HEK293 (cell line): Measurements from ENCODE around the gene CPA4.

Experiments used
- CTCF ChIA-PET: fragments of 350-600 bp; formaldehyde crosslinking; extraction: SDS; loops from one replicate; lab custom pipeline; 2021; ENCODE audit warnings: antibody characterized with exemption; lab: Yijun Ruan, JAX
- POLR2A ChIA-PET: fragments of 300-600 bp; formaldehyde crosslinking; extraction: SDS; loops from one replicate; lab custom pipeline; 2020; ENCODE audit warnings: antibody characterized with exemption, inconsistent platforms; lab: Yijun Ruan, JAX
- H3K27ac ChIP-seq: fragments of 200-500 bp; sonication (Bioruptor generic); 2 replicates; pipeline ENCODE4 v1.5.1; 2014; ENCODE audit warnings: low read depth, low read length, control low read depth, inconsistent platforms; ENCODE audit errors: extremely low read depth
- H3K36me3 ChIP-seq, 2 experiments: fragments of 200-500 bp in 1 of 2; sonication (Bioruptor generic) in 1 of 2; 1 replicate in 1 of 2; 2 replicates in 1 of 2; pipeline ENCODE4 v1.5.1; 2014 to 2017; ENCODE audit warnings: inconsistent platforms in 2 of 2, low read length in 2 of 2; ENCODE audit not compliant: control insufficient read depth in 2 of 2, insufficient read depth in 1 of 2
- H3K4me1 ChIP-seq: fragments of 200-500 bp; sonication (Bioruptor generic); 2 replicates; pipeline ENCODE4 v1.5.1; 2014; ENCODE audit warnings: mild to moderate bottlenecking, low read length, inconsistent platforms; ENCODE audit not compliant: control insufficient read depth, insufficient read depth
- H3K4me3 ChIP-seq: 2 replicates; pipeline ENCODE4 v1.5.1; 2011; ENCODE audit warnings: low read depth, mild to moderate bottlenecking, control low read depth, low read length, moderate library complexity
- H3K9me3 ChIP-seq: fragments of 200-500 bp; sonication (Bioruptor generic); 2 replicates; pipeline ENCODE4 v1.5.1; 2014; ENCODE audit warnings: low read depth, low read length, inconsistent platforms; ENCODE audit not compliant: control insufficient read depth, insufficient read depth
- KLF7 ChIP-seq: fragments of 450-650 bp; formaldehyde crosslinking; IDR thresholded peaks from 2 replicates; pipeline ENCODE4 v1.5.1; 2016; ENCODE audit warnings: missing biosample characterization, missing genetic modification characterization, borderline replicate concordance
- ZBTB8A ChIP-seq: fragments of 450-650 bp; formaldehyde crosslinking; IDR thresholded peaks from 2 replicates; pipeline ENCODE4 v1.5.1; 2016; ENCODE audit warnings: missing biosample characterization, missing genetic modification characterization
- ZNF112 ChIP-seq: fragments of 450-650 bp; formaldehyde crosslinking; IDR thresholded peaks from 2 replicates; pipeline ENCODE4 v1.5.0; 2017; ENCODE audit warnings: missing biosample characterization, missing genetic modification characterization
- ZNF138 ChIP-seq: fragments of 450-650 bp; formaldehyde crosslinking; IDR thresholded peaks from 2 replicates; pipeline ENCODE4 v1.5.1; 2016; ENCODE audit warnings: missing biosample characterization, missing genetic modification characterization, borderline replicate concordance
- ZNF202 ChIP-seq: fragments of 450-650 bp; formaldehyde crosslinking; IDR thresholded peaks from 2 replicates; pipeline ENCODE4 v1.5.1; 2016; ENCODE audit warnings: missing biosample characterization, missing genetic modification characterization, borderline replicate concordance
- ZNF292 ChIP-seq: fragments of 450-650 bp; formaldehyde crosslinking; IDR thresholded peaks from 2 replicates; pipeline ENCODE4 v1.5.1; 2016; ENCODE audit warnings: low read depth, missing biosample characterization, missing genetic modification characterization, borderline replicate concordance
- ZNF354C ChIP-seq: fragments of 450-650 bp; formaldehyde crosslinking; IDR thresholded peaks from 2 replicates; pipeline ENCODE4 v1.5.1; 2016; ENCODE audit warnings: missing biosample characterization, missing genetic modification characterization, low read depth, borderline replicate concordance
- ZNF404 ChIP-seq: fragments of 450-650 bp; formaldehyde crosslinking; IDR thresholded peaks from 2 replicates; pipeline ENCODE4 v1.5.1; 2017; ENCODE audit warnings: missing biosample characterization, missing genetic modification characterization
- ZNF48 ChIP-seq: fragments of 450-650 bp; formaldehyde crosslinking; IDR thresholded peaks from 2 replicates; pipeline ENCODE4 v1.5.1; 2016; ENCODE audit warnings: missing biosample characterization, missing genetic modification characterization
- ZNF555 ChIP-seq: fragments of 450-650 bp; formaldehyde crosslinking; conservative IDR thresholded peaks from 2 replicates; pipeline ENCODE4 v1.5.1; 2017; ENCODE audit warnings: missing biosample characterization, mild to moderate bottlenecking, missing genetic modification characterization, inconsistent platforms
- ZNF560 ChIP-seq: fragments of 450-650 bp; formaldehyde crosslinking; IDR thresholded peaks from 2 replicates; pipeline ENCODE4 v1.5.1; 2017; ENCODE audit warnings: missing biosample characterization, missing genetic modification characterization, borderline replicate concordance
- ZNF623 ChIP-seq: fragments of 450-650 bp; formaldehyde crosslinking; IDR thresholded peaks from 2 replicates; pipeline ENCODE4 v1.5.1; 2016; ENCODE audit warnings: missing biosample characterization, missing genetic modification characterization
- ZNF664 ChIP-seq: fragments of 450-650 bp; formaldehyde crosslinking; IDR thresholded peaks from 2 replicates; pipeline ENCODE4 v1.5.1; 2016; ENCODE audit warnings: missing biosample characterization, missing genetic modification characterization
- ZNF670 ChIP-seq: fragments of 450-650 bp; formaldehyde crosslinking; IDR thresholded peaks from 2 replicates; pipeline ENCODE4 v1.5.1; 2016; ENCODE audit warnings: missing biosample characterization, missing genetic modification characterization, low read depth
- ZNF701 ChIP-seq: fragments of 450-650 bp; formaldehyde crosslinking; IDR thresholded peaks from 2 replicates; pipeline ENCODE4 v1.5.1; 2016; ENCODE audit warnings: missing biosample characterization, missing genetic modification characterization
- ZNF707 ChIP-seq: fragments of 450-650 bp; formaldehyde crosslinking; IDR thresholded peaks from 2 replicates; pipeline ENCODE4 v1.5.1; 2016; ENCODE audit warnings: missing biosample characterization, missing genetic modification characterization
- ZNF747 ChIP-seq: fragments of 450-650 bp; formaldehyde crosslinking; IDR thresholded peaks from 2 replicates; pipeline ENCODE4 v1.5.1; 2016; ENCODE audit warnings: missing biosample characterization, missing genetic modification characterization
- TF ChIP-seq, protein P1 (sequence below): sonication (generic); formaldehyde crosslinking; IDR thresholded peaks from 2 replicates; pipeline ENCODE4 v1.8.1; 2022; ENCODE audit warnings: mild to moderate bottlenecking, moderate library complexity, missing genetic modification reagents
- TF ChIP-seq, protein P2 (sequence below): fragments of 450-650 bp; formaldehyde crosslinking; IDR thresholded peaks from 2 replicates; pipeline ENCODE4 v1.5.1; 2016; ENCODE audit warnings: missing biosample characterization, missing genetic modification characterization

CPA4 gene

DNA sequence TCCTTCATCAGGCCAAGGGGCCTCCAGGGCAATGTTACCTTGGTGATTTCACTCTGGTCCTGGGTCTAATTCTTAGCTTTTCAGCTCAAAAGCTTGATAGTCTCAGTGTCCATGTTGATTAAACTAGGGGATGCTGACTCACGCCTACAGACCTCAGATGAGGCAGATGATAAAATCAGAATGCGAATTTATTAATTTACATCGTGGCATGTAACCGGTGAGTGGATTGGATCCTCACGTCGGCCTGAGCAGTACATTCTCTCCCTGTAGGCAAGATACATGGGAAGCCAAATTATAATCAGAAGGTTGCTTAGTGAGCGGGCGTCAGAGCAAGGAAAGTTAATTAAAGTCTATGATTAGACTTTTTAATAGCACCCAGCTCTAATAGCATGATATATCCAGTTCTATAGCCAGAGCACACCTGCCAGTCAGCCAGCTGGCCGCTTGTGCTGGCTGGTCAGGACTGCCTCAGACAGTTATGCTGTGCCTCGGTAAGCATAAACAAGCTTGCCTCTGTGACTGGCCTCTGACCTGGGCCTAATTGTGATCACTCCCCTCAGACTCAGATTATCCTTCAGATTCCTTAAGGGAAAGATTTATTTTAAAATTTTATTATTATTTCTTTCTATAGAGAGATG lies 31.5 kb downstream of the CPA4 start:
- H3K27ac ChIP-seq = no peak overlapping the region
- H3K4me3 ChIP-seq = no peak overlapping the region
- no peaks in the 10 kb centered on the region for H3K4me1 ChIP-seq
- TF ChIP-seq, protein P1, sequence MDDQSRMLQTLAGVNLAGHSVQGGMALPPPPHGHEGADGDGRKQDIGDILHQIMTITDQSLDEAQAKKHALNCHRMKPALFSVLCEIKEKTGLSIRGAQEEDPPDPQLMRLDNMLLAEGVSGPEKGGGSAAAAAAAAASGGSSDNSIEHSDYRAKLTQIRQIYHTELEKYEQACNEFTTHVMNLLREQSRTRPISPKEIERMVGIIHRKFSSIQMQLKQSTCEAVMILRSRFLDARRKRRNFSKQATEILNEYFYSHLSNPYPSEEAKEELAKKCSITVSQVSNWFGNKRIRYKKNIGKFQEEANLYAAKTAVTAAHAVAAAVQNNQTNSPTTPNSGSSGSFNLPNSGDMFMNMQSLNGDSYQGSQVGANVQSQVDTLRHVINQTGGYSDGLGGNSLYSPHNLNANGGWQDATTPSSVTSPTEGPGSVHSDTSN (CRISPR knock-in tag) = no peak
- no peak for TF ChIP-seq ZNF354C (tag by site-specific recombination)
- no peak for TF ChIP-seq ZNF701 (tag by site-specific recombination)
- H3K36me3 ChIP-seq = no peaks in the 10 kb centered on the region
- POLR2A ChIA-PET = no interaction called here
- CTCF ChIA-PET = no interaction called here
- no peaks in the 10 kb centered on the region for H3K9me3 ChIP-seq

DNA sequence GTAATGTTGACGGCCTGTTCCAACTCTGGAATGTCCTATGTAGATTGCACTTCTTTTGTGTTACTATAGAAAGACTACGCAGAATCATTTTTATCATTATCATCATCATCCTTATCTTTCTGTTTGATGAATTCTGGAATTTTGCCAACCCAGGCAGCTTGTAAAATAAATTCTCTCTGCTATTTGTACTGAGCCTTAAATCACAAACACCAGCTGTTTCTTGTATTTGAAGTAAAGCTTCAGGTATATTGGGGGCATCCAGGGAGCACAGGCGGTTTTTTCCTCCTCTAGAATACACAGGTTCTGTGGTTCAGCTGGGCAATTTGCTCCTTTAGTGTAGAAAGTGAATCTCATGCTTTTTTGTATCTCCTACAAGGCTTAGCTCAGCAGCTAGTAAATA lies 36.7 kb downstream of the CPA4 start:
- POLR2A ChIA-PET = no interaction called here

DNA sequence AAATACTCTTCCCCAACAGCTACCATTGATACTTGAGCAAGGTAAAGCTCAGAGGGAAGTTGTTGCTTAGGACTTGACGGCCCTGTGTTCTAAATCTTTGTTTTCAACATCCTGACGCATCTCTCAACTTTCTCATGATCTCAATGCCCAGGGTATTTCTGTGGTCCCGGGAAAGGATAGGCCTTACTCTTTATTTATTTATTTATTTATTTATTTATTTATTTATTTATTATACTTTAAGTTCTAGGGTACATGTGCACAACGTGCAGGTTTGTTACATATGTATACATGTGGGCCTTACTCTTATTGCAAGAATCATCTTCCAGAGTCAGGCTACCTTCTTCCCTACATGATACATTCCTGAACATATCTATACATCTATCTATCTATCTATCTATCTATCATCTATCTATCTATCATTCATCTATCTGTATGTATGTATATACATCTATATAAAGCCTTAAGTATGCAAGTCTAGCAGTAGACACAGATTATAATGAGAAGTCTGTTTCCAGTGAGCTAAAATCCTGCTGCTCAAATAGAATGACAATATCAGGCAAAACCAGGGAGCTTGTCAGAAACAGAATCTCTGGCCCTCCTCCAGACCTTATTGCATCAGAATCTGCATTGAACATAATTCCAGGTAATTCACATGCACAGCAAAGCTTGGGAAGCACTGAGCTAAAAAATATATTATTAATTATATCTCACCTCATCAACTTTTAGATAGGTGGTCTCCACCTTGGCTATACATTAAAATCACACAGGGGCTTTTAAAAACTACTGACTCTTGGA lies 39.5 kb downstream of the CPA4 start:
- H3K27ac ChIP-seq = no peak overlapping the region
- H3K4me3 ChIP-seq = no peak overlapping the region
- POLR2A ChIA-PET = no interaction called here
- no peaks in the 10 kb centered on the region for H3K36me3 ChIP-seq
- H3K9me3 ChIP-seq = no peaks in the 10 kb centered on the region
- CTCF ChIA-PET = interaction anchor here (0.6 kb wide), 1 partner anchor 50 kb away, joined by 7 read pairs; no protein-coding TSS in a partner anchor
- peaks cover 7% of the 10 kb centered on the region; the same call in 1 of the 2 replicates for H3K4me1 ChIP-seq
- TF ChIP-seq ZNF138 (tag by site-specific recombination) (no peak), ZNF664 (tag by site-specific recombination) (0 out of 2 replicates have a peak, but pooled peaks have one; percentile 33), KLF7 (tag by site-specific recombination) (no peak; the same call in 1 of the 2 replicates), ZNF404 (peak; percentile 81; the same call in 1 of the 2 replicates), ZNF623 (peak; percentile 68), ZBTB8A (peak; percentile 61), ZNF112 (tag by site-specific recombination) (no peak), ZNF747 (tag by site-specific recombination) (no peak), ZNF555 (tag by site-specific recombination) (peak; percentile 78), ZNF670 (no peak), ZNF707 (tag by site-specific recombination) (no peak), ZNF48 (tag by site-specific recombination) (no peak), ZNF560 (tag by site-specific recombination) (peak; percentile 80), ZNF292 (tag by site-specific recombination) (0 out of 2 replicates have a peak, but pooled peaks have one; percentile 35)

More for the DNA sequence above, 36.7 kb downstream of the CPA4 start:
- H3K27ac ChIP-seq = no peak overlapping the region
- no peak for TF ChIP-seq ZNF202 (tag by site-specific recombination)
- no peak for TF ChIP-seq ZNF670
- TF ChIP-seq, protein P2, sequence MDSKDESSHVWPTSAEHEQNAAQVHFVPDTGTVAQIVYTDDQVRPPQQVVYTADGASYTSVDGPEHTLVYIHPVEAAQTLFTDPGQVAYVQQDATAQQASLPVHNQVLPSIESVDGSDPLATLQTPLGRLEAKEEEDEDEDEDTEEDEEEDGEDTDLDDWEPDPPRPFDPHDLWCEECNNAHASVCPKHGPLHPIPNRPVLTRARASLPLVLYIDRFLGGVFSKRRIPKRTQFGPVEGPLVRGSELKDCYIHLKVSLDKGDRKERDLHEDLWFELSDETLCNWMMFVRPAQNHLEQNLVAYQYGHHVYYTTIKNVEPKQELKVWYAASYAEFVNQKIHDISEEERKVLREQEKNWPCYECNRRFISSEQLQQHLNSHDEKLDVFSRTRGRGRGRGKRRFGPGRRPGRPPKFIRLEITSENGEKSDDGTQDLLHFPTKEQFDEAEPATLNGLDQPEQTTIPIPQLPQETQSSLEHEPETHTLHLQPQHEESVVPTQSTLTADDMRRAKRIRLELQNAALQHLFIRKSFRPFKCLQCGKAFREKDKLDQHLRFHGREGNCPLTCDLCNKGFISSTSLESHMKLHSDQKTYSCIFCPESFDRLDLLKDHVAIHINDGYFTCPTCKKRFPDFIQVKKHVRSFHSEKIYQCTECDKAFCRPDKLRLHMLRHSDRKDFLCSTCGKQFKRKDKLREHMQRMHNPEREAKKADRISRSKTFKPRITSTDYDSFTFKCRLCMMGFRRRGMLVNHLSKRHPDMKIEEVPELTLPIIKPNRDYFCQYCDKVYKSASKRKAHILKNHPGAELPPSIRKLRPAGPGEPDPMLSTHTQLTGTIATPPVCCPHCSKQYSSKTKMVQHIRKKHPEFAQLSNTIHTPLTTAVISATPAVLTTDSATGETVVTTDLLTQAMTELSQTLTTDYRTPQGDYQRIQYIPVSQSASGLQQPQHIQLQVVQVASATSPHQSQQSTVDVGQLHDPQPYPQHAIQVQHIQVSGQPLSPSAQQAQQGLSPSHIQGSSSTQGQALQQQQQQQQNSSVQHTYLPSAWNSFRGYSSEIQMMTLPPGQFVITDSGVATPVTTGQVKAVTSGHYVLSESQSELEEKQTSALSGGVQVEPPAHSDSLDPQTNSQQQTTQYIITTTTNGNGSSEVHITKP (tag by site-specific recombination) = peak; percentile 31; the same call in 1 of the 2 replicates
- TF ChIP-seq, all 188 proteins: peak for 1
- Histone ChIP-seq H3K36me3 (no peaks in the 10 kb centered on the region), H3K9me3 (no peaks in the 10 kb centered on the region), H3K4me3 (no peak overlapping the region), H3K4me1 (peaks cover 7% of the 10 kb centered on the region; the same call in 1 of the 2 replicates)
- CTCF ChIA-PET = no interaction called here
